Muscle of leg (tissue), 11 donors: ENCODE results near the gene LCN9. TPM values are rescaled to one million over a fixed set of nuclear protein-coding genes. Genes with fewer than 3 reads are reported as not detected.

Experiments
- DNase-seq: peaks from one replicate; pipeline ENCODE4 v3.0.0; 2013
- H3K27ac ChIP-seq: one replicate; pipeline ENCODE4 v1.5.1; 2013; ENCODE audit warnings: mild to moderate bottlenecking, low read length, control low read depth
- H3K27me3 ChIP-seq: one replicate; pipeline ENCODE4 v1.6.1; 2013; ENCODE audit warnings: low read length; ENCODE audit not compliant: control insufficient read depth, insufficient read depth
- H3K36me3 ChIP-seq: one replicate; pipeline ENCODE4 v1.6.1; 2013; ENCODE audit warnings: low read length; ENCODE audit not compliant: control insufficient read depth, insufficient read depth
- H3K4me1 ChIP-seq: one replicate; pipeline ENCODE4 v1.6.1; 2013; ENCODE audit warnings: low read length; ENCODE audit not compliant: control insufficient read depth, insufficient read depth
- H3K4me3 ChIP-seq: one replicate; pipeline ENCODE4 v1.5.1; 2013; ENCODE audit warnings: low read length, control low read depth
- H3K9me3 ChIP-seq: replicated peaks from 2 replicates; pipeline ENCODE4 v1.6.1; 2013; ENCODE audit warnings: low read depth, low read length; ENCODE audit not compliant: control insufficient read depth
- WGBS: methylation state at CpG from one replicate; pipeline ENCODE4 v1.1.5; 2013; ENCODE audit warnings: missing lambda C conversion rate; ENCODE audit not compliant: insufficient coverage; 5-methylcytosine and 5-hydroxymethylcytosine counted together
- polyA plus RNA-seq, 8 donors: library from polyadenylated mRNA; unstranded; fragments of 120-200 nt; gene quantifications; one replicate each; pipeline versions ENCODE4 v1.2.1 to v1.2.3, GENCODE V29; 2013; ENCODE audit warnings: inconsistent platforms in 1 of 8, low replicate concordance in 1 of 8; ENCODE audit not compliant: insufficient read length in 8 of 8, insufficient read depth in 1 of 8
- total RNA-seq: library from RNA; stranded (reverse); fragments of 120-200 nt; gene quantifications from one replicate; pipeline ENCODE4 v1.2.4, GENCODE V29; 2013

The LCN9 gene
- total and polyA plus RNA-seq, 9 donors: not detected

- no peak overlapping the region for H3K4me3 ChIP-seq
- no peak overlapping the region for H3K27ac ChIP-seq
- peaks cover 25% of the 10 kb centered on the region for H3K9me3 ChIP-seq
- no peaks in the 10 kb centered on the region for H3K36me3 ChIP-seq
- WGBS: 93% methylated on average over 3 of the region's 4 CpGs
- no peak for DNase-seq
- no peaks in the 10 kb centered on the region for H3K27me3 ChIP-seq
- H3K4me1 ChIP-seq: no peaks in the 10 kb centered on the region
Observed at GRCh38 chr9:135647884-135648283, 15.2 kb upstream of the LCN9 start.

GRCh38 chr9:135648494-135649410 is 14.4 kb upstream of the LCN9 start:
- Histone ChIP-seq H3K4me3 (no peak overlapping the region), H3K27ac (no peak overlapping the region), H3K27me3 (no peaks in the 10 kb centered on the region), H3K9me3 (peaks cover 25% of the 10 kb centered on the region), H3K36me3 (no peaks in the 10 kb centered on the region), H3K4me1 (no peaks in the 10 kb centered on the region)
- WGBS: 80% methylated on average over 9 of the region's 10 CpGs
- DNase-seq: no peak

GRCh38 chr9:135649508-135649907 is 13.6 kb upstream of the LCN9 start:
- Histone ChIP-seq H3K36me3 (no peaks in the 10 kb centered on the region), H3K9me3 (peaks cover 25% of the 10 kb centered on the region), H3K4me1 (no peaks in the 10 kb centered on the region), H3K27ac (no peak overlapping the region), H3K27me3 (no peaks in the 10 kb centered on the region), H3K4me3 (no peak overlapping the region)
- no peak for DNase-seq
- WGBS: no CpG with 5 or more reads among the region's 2 CpGs

- DNase-seq: no peak
- no peaks in the 10 kb centered on the region for H3K4me1 ChIP-seq
Observed at GRCh38 chr9:135650408-135650807, 12.7 kb upstream of the LCN9 start.

GRCh38 chr9:135655317-135655716 is 7.8 kb upstream of the LCN9 start:
- Histone ChIP-seq H3K4me3 (no peak overlapping the region), H3K9me3 (peaks cover under 1% of the 10 kb centered on the region)
- 67% methylated on average over 6 of the region's 8 CpGs for WGBS

More at GRCh38 chr9:135650408-135650807, 12.7 kb upstream of the LCN9 start:
- Histone ChIP-seq H3K27ac (no peak overlapping the region), H3K4me3 (no peak overlapping the region), H3K27me3 (no peaks in the 10 kb centered on the region), H3K36me3 (no peaks in the 10 kb centered on the region), H3K9me3 (peaks cover 18% of the 10 kb centered on the region)
- 90% methylated on average over 17 of the region's 17 CpGs for WGBS

GRCh38 chr9:135657416-135657815 is 5.7 kb upstream of the LCN9 start:
- Histone ChIP-seq H3K27me3 (no peaks in the 10 kb centered on the region), H3K36me3 (no peaks in the 10 kb centered on the region), H3K4me1 (peaks cover 11% of the 10 kb centered on the region), H3K4me3 (no peak overlapping the region), H3K27ac (no peak overlapping the region), H3K9me3 (no peaks in the 10 kb centered on the region)
- no peak for DNase-seq
- WGBS: 72% methylated on average over 11 of the region's 15 CpGs

More at GRCh38 chr9:135655317-135655716, 7.8 kb upstream of the LCN9 start:
- no peak for DNase-seq
- H3K36me3 ChIP-seq: no peaks in the 10 kb centered on the region
- H3K4me1 ChIP-seq: no peaks in the 10 kb centered on the region
- H3K27ac ChIP-seq: no peak overlapping the region
- H3K27me3 ChIP-seq: no peaks in the 10 kb centered on the region

- no peaks in the 10 kb centered on the region for H3K27me3 ChIP-seq
- no peak overlapping the region for H3K4me3 ChIP-seq
- H3K36me3 ChIP-seq: no peaks in the 10 kb centered on the region
- no peak for DNase-seq
- H3K4me1 ChIP-seq: peaks cover 20% of the 10 kb centered on the region
- 91% methylated on average over 13 of the region's 13 CpGs for WGBS
- no peaks in the 10 kb centered on the region for H3K9me3 ChIP-seq
- H3K27ac ChIP-seq: no peak overlapping the region
Observed at GRCh38 chr9:135659252-135659651, 3.9 kb upstream of the LCN9 start.

- no peaks in the 10 kb centered on the region for H3K36me3 ChIP-seq
- peaks cover 20% of the 10 kb centered on the region for H3K4me1 ChIP-seq
- H3K27me3 ChIP-seq: no peaks in the 10 kb centered on the region
- H3K4me3 ChIP-seq: no peak overlapping the region
- no peak for DNase-seq
- 94% methylated on average over 21 of the region's 22 CpGs for WGBS
- no peak overlapping the region for H3K27ac ChIP-seq
- no peaks in the 10 kb centered on the region for H3K9me3 ChIP-seq
Observed at GRCh38 chr9:135660407-135660806, 2.7 kb upstream of the LCN9 start.

- Histone ChIP-seq H3K27ac (peak overlapping the region; percentile 42), H3K36me3 (no peaks in the 10 kb centered on the region), H3K4me1 (peaks cover 20% of the 10 kb centered on the region), H3K4me3 (no peak overlapping the region), H3K9me3 (no peaks in the 10 kb centered on the region), H3K27me3 (no peaks in the 10 kb centered on the region)
- DNase-seq: peak; percentile 60
- WGBS: 20% methylated on average over 7 of the region's 19 CpGs
Observed at GRCh38 chr9:135661816-135662560, 1.1 kb upstream of the LCN9 start.

- Histone ChIP-seq H3K4me3 (no peak overlapping the region), H3K27ac (no peak overlapping the region), H3K9me3 (no peaks in the 10 kb centered on the region), H3K36me3 (no peaks in the 10 kb centered on the region), H3K4me1 (peaks cover 20% of the 10 kb centered on the region), H3K27me3 (no peaks in the 10 kb centered on the region)
- DNase-seq: no peak
- 34% methylated on average over 3 of the region's 3 CpGs for WGBS
Observed at GRCh38 chr9:135663451-135663770, 302 bp downstream of the LCN9 start.
